ENCODE measurements around the gene FAM240B.

FAM240B gene

GRCh38 chr9:38697776-38698300 is 22.1 kb downstream of the FAM240B start:
- peak; percentile 57 for DNase-seq

- no peak for DNase-seq
Observed at GRCh38 chr9:38696999-38697398, 22.9 kb downstream of the FAM240B start.

DNA sequence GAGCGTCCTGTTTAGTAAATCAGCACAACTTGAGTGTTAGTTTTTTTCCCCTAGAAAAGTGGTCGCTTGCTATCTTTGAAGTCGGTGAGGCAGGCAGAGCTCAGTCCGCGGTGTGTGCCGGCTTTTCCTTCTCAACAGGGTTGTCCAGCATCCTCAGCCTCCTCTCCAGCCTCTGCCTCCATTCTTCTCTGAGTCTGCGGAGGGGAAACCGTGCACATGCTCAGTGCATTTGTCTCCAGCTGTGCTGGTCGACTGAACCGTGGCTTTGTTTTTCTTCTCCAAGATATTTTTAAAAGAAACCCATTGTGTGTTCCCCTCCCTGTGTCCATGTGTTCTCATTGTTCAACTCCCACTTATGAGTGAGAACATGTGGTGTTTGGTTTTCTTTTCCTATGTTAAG is 25.3 kb downstream of the FAM240B start:
- no peak for DNase-seq

- DNase-seq: no peak
Observed at GRCh38 chr9:38692707-38693106, 27.2 kb downstream of the FAM240B start.

GRCh38 chr9:38690574-38690973 is 29.4 kb downstream of the FAM240B start:
- no peak for DNase-seq

DNA sequence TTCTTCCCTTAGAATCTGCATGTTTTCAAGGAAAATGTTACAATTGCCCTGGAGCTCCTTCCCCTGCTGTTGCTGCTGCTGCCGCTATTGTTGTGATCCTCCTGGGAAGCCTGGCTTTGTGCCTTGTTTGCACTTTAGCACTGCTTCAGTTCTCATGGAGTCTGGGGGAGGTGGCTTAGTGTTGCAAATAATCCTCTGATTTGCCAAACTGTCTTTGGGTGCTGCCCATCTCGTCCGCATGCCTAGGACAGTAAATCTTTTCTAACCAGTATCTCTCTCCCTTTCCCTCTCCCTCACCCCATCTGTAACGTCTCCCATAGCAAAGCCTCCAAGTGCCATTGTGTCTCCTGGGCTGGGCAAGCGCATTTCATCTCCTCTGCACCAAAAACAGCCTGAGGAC is 30.3 kb downstream of the FAM240B start:
- DNase-seq: peak; percentile 57

GRCh38 chr9:38687992-38688391 is 31.9 kb downstream of the FAM240B start:
- DNase-seq: peak; percentile 23

- peak; percentile 61 for DNase-seq
Observed at GRCh38 chr9:38687389-38687842, 32.5 kb downstream of the FAM240B start.

- DNase-seq: no peak
Observed at GRCh38 chr9:38686933-38687332, 33.0 kb downstream of the FAM240B start.

DNA sequence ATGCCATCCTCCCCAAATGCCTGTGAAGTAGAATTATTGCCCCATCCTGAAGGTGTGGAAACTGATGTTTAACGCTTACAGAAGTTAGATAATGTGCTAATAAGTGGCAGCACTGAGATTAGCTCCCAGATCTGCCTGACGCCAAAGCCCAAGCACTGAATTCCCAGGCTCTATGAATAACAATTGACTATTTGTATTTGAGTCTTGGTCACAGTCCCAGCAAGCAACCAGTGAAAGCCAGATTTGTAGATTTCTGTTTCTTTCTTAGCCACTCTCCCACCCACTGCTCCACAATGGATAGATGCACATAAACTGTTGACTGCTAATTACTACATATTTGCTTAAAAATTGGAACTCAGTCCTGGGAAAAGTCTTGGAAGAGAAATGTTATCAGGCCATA is 34.4 kb downstream of the FAM240B start:
- no peak for DNase-seq

GRCh38 chr9:38683336-38683735 is 36.6 kb downstream of the FAM240B start:
- no peak for DNase-seq

DNA sequence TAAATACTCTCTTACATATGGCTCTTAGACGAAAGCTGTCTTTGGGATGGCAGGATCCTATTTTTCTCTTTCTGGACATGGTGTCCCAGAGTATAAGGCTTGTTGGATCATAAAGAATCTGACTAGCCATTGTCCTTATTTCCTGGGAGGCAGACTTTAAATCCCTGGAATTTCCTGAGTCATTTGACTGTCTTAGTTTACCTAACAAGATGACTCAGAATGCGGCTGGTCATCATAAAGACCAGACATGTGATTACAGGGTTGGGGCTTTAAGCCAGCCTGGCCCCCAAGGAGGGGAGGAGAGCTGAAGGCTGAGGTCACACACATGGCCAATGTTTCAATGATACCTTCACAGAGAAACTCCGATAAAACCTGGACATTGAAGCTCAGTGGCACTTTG is 37.2 kb downstream of the FAM240B start:
- peak; percentile 56 for DNase-seq

GRCh38 chr9:38681747-38682227 is 38.1 kb downstream of the FAM240B start:
- no peak for DNase-seq

GRCh38 chr9:38680837-38681445 is 39.0 kb downstream of the FAM240B start:
- no peak for DNase-seq

- no peak for DNase-seq
Observed at GRCh38 chr9:38677660-38678303, 42.2 kb downstream of the FAM240B start.

- no peak for DNase-seq
Observed at GRCh38 chr9:38675831-38676230, 44.1 kb downstream of the FAM240B start.

GRCh38 chr9:38675211-38675610 is 44.7 kb downstream of the FAM240B start:
- no peak for DNase-seq

DNA sequence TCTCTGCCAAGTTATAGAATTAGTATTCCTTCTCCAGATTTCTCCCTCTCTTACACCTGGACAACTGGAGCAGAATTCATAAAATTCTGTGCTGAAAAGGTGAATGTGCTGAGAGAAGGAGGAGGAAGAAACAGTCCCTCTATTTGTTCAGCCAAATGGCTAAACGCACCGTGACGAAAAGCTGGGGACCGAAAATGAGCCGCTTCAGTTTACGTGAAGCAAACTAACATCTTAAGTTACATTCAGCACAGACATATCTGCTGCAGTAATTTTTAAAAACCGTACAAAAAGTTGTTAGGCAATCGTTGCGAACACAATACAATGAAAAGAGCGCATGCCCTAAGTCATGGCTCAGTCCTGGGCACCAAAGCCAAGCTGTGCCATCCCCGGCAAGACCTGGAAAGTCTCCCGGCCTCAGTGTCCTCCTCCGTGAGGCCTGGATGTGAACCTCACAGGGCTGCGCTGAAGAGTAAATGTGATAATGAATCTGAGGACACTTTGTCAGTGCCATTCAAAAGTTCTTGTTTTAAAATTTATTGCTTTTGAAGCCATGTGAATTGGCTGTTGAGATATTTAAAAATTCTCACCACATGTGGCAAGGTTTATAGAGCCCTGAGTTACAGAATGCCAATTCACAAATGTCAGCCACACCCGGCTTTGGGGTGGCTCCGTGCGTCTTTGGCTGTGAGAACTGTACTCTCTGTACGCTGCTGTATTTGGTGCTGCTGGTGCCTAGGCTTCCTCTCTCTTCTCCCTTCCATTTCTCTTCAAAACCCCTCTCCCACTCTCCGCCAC is 46.3 kb downstream of the FAM240B start:
- DNase-seq: no peak

- DNase-seq: no peak
Observed at GRCh38 chr9:38671748-38672147, 48.2 kb downstream of the FAM240B start.

- DNase-seq: peak; percentile 44
Observed at GRCh38 chr9:38671372-38671731, 48.6 kb downstream of the FAM240B start.

DNA sequence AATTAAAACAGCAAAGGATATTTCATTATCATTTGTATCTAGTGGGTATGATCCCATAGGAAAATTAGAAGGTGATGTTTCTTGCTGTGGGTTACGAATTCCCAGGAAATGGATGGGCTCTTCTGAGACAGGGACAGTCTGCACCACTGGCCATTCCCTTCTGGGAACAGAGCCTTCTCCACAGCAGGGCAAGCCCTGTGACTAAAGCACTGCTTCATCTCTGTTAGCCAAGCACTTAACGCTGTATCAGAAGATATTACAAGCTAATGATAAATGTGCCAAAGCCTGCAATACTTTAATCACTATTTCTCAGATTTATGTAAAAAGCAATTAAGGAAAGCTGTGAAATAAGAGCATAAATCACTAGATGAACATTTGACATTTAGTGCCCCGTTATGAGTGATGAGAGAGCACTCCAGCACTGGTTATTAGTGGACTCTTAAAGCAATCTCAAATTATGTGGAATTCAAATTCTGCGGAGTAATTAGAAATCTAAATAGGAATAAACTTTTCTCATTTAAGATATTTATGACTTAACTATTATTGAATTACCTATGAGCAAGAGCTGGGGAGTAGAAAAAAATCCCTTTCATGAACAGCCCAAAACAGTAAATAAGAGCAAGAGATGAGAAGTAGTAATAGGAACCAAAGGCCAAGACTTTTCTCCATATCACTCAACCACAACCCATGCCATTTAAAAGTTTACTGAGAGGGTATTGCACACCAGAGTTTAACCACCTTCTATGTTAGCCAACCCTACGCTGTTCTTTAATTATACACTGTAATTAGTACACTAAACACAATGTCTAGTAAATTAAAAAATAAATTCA is 49.2 kb downstream of the FAM240B start:
- DNase-seq: no peak

- no peak for DNase-seq
Observed at GRCh38 chr9:38668791-38669466, 51.0 kb downstream of the FAM240B start.
